Neural crest cell (in vitro differentiated cells): ENCODE data around the gene MAN2B1. TPM values are rescaled to one million over a fixed set of nuclear protein-coding genes. Genes with fewer than 3 reads are reported as not detected.

ENCODE experiments used
- DNase-seq: peaks from one replicate; pipeline ENCODE4 v3.0.0; 2021; ENCODE audit warnings: low read depth, mixed read lengths, low spot score
- H3K27ac Mint-ChIP-seq: one replicate; pipeline ENCODE4 v1.8.0; 2021; ENCODE audit warnings: mild to moderate bottlenecking, mixed read lengths; ENCODE audit not compliant: unreplicated experiment
- H3K27me3 Mint-ChIP-seq: 2 replicates; pipeline ENCODE4 v1.8.0; 2021; ENCODE audit warnings: low read depth, mild to moderate bottlenecking, mixed read lengths
- H3K36me3 Mint-ChIP-seq: 2 replicates; pipeline ENCODE4 v1.8.0; 2021; ENCODE audit warnings: low read depth, mild to moderate bottlenecking, mixed read lengths
- H3K4me1 Mint-ChIP-seq: 2 replicates; pipeline ENCODE4 v1.8.0; 2021; ENCODE audit warnings: mixed read lengths
- H3K4me3 Mint-ChIP-seq: one replicate; pipeline ENCODE4 v1.8.0; 2021; ENCODE audit warnings: mild to moderate bottlenecking, mixed read lengths
- H3K9me3 Mint-ChIP-seq: 2 replicates; pipeline ENCODE4 v1.8.0; 2021; ENCODE audit warnings: mixed read lengths
- total RNA-seq: library from RNA; stranded (reverse); gene quantifications from 2 replicates; pipeline ENCODE4 v1.2.1, GENCODE V29; 2021
- TF ChIP-seq, protein P1 (sequence below): fragments of 200-600 bp; sonication (generic); conservative IDR thresholded peaks from 2 replicates; pipeline ENCODE4 v1.5.0; 2021; ENCODE audit warnings: antibody characterized with exemption, mild to moderate bottlenecking

MAN2B1 gene
- total RNA-seq, 1 donor from 2014 or later: 103 TPM

GRCh38 chr19:12665671-12666264 lies 774 bp downstream of the MAN2B1 start:
- peaks cover 44% of the 10 kb centered on the region for H3K4me1 Mint-ChIP-seq
- H3K4me3 Mint-ChIP-seq: peak overlapping the region; percentile 98
- H3K27me3 Mint-ChIP-seq: no peaks in the 10 kb centered on the region
- H3K9me3 Mint-ChIP-seq: no peaks in the 10 kb centered on the region
- no peaks in the 10 kb centered on the region for H3K36me3 Mint-ChIP-seq
- no peak for DNase-seq
- TF ChIP-seq, protein P1, sequence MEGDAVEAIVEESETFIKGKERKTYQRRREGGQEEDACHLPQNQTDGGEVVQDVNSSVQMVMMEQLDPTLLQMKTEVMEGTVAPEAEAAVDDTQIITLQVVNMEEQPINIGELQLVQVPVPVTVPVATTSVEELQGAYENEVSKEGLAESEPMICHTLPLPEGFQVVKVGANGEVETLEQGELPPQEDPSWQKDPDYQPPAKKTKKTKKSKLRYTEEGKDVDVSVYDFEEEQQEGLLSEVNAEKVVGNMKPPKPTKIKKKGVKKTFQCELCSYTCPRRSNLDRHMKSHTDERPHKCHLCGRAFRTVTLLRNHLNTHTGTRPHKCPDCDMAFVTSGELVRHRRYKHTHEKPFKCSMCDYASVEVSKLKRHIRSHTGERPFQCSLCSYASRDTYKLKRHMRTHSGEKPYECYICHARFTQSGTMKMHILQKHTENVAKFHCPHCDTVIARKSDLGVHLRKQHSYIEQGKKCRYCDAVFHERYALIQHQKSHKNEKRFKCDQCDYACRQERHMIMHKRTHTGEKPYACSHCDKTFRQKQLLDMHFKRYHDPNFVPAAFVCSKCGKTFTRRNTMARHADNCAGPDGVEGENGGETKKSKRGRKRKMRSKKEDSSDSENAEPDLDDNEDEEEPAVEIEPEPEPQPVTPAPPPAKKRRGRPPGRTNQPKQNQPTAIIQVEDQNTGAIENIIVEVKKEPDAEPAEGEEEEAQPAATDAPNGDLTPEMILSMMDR: no peak
- peak overlapping the region; percentile 88 for H3K27ac Mint-ChIP-seq

GRCh38 chr19:12665281-12665573 lies 1.3 kb downstream of the MAN2B1 start:
- no peak for DNase-seq
- Mint-ChIP-seq H3K27me3 (no peaks in the 10 kb centered on the region), H3K4me1 (peaks cover 41% of the 10 kb centered on the region), H3K4me3 (peak overlapping the region; percentile 78), H3K36me3 (no peaks in the 10 kb centered on the region), H3K27ac (no peak overlapping the region), H3K9me3 (no peaks in the 10 kb centered on the region)
- TF ChIP-seq, protein P1: no peak

DNA sequence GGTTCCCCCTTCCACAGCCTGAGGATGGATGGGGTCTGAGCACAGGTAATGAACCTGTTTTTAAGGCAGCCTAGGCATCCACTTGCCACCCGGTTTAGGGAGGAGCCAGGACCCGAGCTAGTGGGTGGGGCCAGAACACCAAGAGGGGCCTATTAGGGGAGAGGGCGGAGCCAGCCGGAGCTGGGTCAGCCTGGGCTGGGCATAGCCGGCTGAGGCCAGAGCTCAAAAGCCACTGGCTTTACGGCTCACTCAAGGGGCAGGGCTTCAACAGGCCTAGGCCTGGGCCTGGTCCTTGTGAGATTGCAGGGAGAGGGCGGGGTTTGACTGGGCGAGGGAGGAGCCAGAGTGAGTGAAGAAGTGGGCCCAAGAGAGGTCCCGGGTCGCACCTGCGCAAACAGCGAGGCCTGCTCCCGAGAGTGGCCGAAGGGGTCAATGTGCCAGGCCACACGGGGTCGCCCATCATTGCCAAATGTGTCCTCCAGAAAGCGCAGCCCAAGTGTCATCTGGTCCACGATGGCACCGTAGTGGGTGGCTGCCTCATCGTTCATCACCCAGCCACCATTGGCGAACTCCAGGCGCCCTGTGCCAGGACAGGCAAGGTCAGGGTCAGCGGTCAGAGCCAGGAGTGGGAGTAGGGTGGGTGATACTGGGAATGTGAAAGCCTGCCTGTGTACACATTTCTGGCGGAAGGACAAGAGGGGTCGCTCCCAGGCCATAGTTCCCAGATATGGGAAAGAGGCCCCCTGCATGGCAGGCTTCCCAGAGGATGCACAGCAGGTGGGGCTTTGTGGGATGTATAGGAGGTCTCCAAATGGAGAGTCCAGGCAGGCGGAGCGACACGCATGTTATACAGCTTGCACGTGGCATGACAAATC lies 1.9 kb downstream of the MAN2B1 start:
- no peak for DNase-seq
- H3K4me3 Mint-ChIP-seq: peak overlapping the region; percentile 78
- H3K36me3 Mint-ChIP-seq: peaks cover 3% of the 10 kb centered on the region
- peaks cover 36% of the 10 kb centered on the region for H3K4me1 Mint-ChIP-seq
- no peaks in the 10 kb centered on the region for H3K9me3 Mint-ChIP-seq
- H3K27me3 Mint-ChIP-seq: no peaks in the 10 kb centered on the region
- H3K27ac Mint-ChIP-seq: no peak overlapping the region
- TF ChIP-seq, protein P1: no peak

DNA sequence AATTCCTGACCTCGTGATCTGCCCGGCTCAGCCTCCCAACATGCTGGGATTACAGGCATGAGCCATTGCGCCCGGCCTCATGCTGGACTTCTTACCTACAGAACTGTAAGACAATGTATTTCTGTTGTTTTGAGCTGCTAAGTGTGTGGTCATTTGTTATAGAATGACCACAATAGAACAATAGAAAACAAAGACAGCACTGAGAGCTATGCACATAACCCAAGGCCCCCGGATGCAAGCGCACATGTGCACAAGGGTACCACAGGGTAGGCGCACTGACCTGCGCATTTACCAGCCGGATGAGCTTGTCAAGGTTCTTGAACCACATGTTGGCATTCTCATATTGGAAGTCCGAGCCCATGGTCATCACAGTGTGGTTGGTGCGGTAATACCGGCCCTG lies 5.6 kb downstream of the MAN2B1 start:
- H3K36me3 Mint-ChIP-seq: peaks cover 7% of the 10 kb centered on the region
- TF ChIP-seq, protein P1: no peak

GRCh38 chr19:12657966-12658365 lies 8.6 kb downstream of the MAN2B1 start:
- Mint-ChIP-seq H3K9me3 (no peaks in the 10 kb centered on the region), H3K27me3 (no peaks in the 10 kb centered on the region), H3K27ac (no peak overlapping the region), H3K4me3 (no peak overlapping the region), H3K4me1 (no peaks in the 10 kb centered on the region), H3K36me3 (peaks cover 16% of the 10 kb centered on the region)
- TF ChIP-seq, protein P1: no peak
- DNase-seq: no peak

More for the DNA sequence above, 5.6 kb downstream of the MAN2B1 start:
- Mint-ChIP-seq H3K27ac (no peak overlapping the region), H3K4me3 (no peak overlapping the region), H3K4me1 (peaks cover 4% of the 10 kb centered on the region), H3K9me3 (no peaks in the 10 kb centered on the region), H3K27me3 (no peaks in the 10 kb centered on the region)
- DNase-seq: no peak
